Measurements from ENCODE around the gene NLK. TPM values are rescaled to one million over a fixed set of nuclear protein-coding genes. Genes with fewer than 3 reads are reported as not detected.
A peak's percentile ranks its signal among the peaks of the same experiment; 100 is the strongest.

The NLK gene
- polyA plus RNA-seq, 1 donor from 2014 or later = 3.4 TPM

- H3K27me3 Mint-ChIP-seq = no peaks in the 10 kb centered on the region
- H3K27ac Mint-ChIP-seq = no peak overlapping the region
These were observed 82.5 kb downstream of the NLK start for GRCh38 chr17:28124962-28125361.

GRCh38 chr17:28125526-28126378 is 83.3 kb downstream of the NLK start:
- Mint-ChIP-seq H3K36me3 (peaks cover 15% of the 10 kb centered on the region), H3K27ac (peak overlapping the region in 1 of 3 donors; percentile 71), H3K4me3 (no peak overlapping the region), H3K4me1 (peaks cover 0 to 1% (median 0%) of the 10 kb centered on the region in 3 donors), H3K9me3 (no peaks in the 10 kb centered on the region), H3K27me3 (no peaks in the 10 kb centered on the region)

More at GRCh38 chr17:28124962-28125361, 82.5 kb downstream of the NLK start:
- H3K4me1 Mint-ChIP-seq = peaks cover 0 to 1% (median 0%) of the 10 kb centered on the region in 3 donors
- H3K36me3 Mint-ChIP-seq = peaks cover 17% of the 10 kb centered on the region
- H3K4me3 Mint-ChIP-seq = no peak overlapping the region
- no peaks in the 10 kb centered on the region for H3K9me3 Mint-ChIP-seq

DNA sequence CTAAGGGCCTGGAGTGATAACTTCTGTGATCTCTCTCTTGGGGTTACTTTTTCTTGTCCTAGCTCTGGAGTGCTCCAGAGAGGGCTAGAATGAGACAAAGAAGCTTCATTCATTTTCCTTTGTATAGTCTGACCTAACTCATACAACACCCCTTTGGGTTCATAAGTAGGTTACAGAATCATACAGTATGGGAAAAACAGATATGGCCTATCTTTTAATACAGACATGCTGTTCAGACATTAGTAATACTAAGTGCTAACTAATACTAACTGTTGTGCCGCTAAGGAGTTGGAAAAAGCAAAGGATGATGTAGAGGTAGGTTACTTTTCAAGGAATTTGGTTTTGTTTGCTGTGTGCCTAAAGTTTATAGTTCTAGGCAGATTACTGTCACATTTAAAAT is 84.7 kb downstream of the NLK start:
- H3K27ac Mint-ChIP-seq = no peak overlapping the region
- peaks cover 14% of the 10 kb centered on the region for H3K36me3 Mint-ChIP-seq
- no peaks in the 10 kb centered on the region for H3K27me3 Mint-ChIP-seq
- H3K4me3 Mint-ChIP-seq = no peak overlapping the region
- H3K4me1 Mint-ChIP-seq = peaks cover 0 to 1% (median 1%) of the 10 kb centered on the region in 3 donors
- no peaks in the 10 kb centered on the region for H3K9me3 Mint-ChIP-seq

DNA sequence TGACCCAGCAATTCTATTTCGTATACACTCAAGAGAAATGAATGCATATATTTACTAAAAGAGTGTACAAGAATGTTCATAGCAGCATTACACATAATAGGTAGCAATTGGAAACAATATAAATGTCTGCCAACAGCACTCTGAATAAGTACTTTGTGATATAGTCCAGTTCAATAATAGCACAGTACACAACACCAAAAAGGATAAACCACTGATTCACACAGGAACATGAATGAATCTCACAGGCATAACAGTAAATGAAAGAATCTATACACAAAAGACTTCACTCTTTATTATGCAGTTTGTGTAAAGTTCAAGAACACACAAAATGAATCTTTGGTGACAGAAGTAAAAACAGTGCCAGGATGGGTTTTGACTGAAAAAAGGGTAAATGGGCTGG is 86.3 kb downstream of the NLK start:
- Mint-ChIP-seq H3K27ac (no peak overlapping the region), H3K9me3 (no peaks in the 10 kb centered on the region), H3K4me3 (no peak overlapping the region), H3K27me3 (no peaks in the 10 kb centered on the region), H3K36me3 (peaks cover 8% of the 10 kb centered on the region), H3K4me1 (peaks cover 0 to 1% (median 1%) of the 10 kb centered on the region in 3 donors)

DNA sequence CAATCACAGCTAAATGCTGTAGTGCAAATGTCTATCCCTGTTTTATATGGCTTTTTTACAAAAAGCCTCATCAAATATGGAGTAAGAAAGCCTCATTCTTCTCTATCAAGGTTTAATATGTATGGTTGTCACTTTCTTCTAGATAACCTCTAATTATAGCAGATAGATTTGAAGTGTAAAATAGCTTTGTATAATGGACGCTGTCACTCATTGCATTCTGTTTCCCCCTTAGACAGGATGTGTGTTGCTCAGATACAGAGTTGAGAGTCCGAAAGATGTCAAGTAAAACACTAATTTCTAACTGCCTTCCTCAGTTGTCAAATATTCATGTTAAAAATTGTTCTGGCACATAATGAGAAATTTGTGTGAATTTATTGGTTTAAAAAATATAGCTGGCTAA is 88.0 kb downstream of the NLK start:
- peaks cover 0 to 1% (median 1%) of the 10 kb centered on the region in 3 donors for H3K4me1 Mint-ChIP-seq
- no peak overlapping the region for H3K4me3 Mint-ChIP-seq
- H3K9me3 Mint-ChIP-seq = no peaks in the 10 kb centered on the region
- peaks cover 7% of the 10 kb centered on the region for H3K36me3 Mint-ChIP-seq
- H3K27me3 Mint-ChIP-seq = no peaks in the 10 kb centered on the region
- H3K27ac Mint-ChIP-seq = no peak overlapping the region

DNA sequence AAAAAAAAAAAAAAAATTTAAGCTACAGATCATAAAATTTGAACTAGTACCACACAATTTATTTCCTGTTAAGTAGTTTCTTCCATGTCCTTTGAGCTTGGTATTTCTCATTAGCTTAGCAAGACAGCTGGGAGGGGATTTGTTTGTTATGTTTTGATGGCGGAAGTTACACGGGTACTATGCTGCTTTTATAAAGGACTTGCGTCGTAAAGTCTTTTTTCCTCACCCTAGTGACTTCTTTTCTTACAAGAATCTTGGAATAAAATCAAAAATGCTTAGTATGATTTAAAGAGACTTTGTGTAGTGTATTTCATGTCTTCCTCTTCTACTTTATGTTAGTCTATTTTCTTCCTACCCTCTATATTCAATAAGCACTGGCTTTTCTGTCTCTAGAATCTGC is 89.1 kb downstream of the NLK start:
- H3K27ac Mint-ChIP-seq = peak overlapping the region in 1 of 3 donors; percentile 71
- H3K4me1 Mint-ChIP-seq = peaks cover 0 to 1% (median 0%) of the 10 kb centered on the region in 3 donors
- no peaks in the 10 kb centered on the region for H3K27me3 Mint-ChIP-seq

GRCh38 chr17:28133562-28133970 is 91.1 kb downstream of the NLK start:
- H3K27me3 Mint-ChIP-seq = no peaks in the 10 kb centered on the region
- no peak overlapping the region for H3K4me3 Mint-ChIP-seq
- no peak overlapping the region for H3K27ac Mint-ChIP-seq
- H3K4me1 Mint-ChIP-seq = peaks cover 0 to 1% (median 0%) of the 10 kb centered on the region in 3 donors
- H3K36me3 Mint-ChIP-seq = peaks cover 7% of the 10 kb centered on the region
- H3K9me3 Mint-ChIP-seq = no peaks in the 10 kb centered on the region

More for the DNA sequence above, 89.1 kb downstream of the NLK start:
- H3K9me3 Mint-ChIP-seq = no peaks in the 10 kb centered on the region
- H3K36me3 Mint-ChIP-seq = peaks cover 7% of the 10 kb centered on the region
- H3K4me3 Mint-ChIP-seq = no peak overlapping the region

DNA sequence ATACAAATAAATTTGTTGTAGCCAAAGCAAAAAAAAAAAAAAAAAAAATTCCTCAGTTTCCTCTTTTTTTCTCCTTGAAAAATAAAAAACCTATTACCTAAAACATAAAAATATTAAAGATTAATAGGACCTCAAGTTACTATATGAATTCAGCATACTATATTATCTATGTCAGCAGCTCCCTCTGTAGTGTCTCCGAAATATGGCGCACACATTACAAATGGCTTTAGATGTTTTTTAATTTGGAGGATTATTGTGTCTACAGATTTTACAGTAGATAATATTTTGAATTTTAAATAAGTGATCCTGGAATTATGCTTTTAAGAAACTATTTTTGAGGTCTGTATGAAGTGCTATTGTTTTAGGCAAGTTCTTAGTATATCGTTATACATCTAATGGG is 94.4 kb downstream of the NLK start:
- Mint-ChIP-seq H3K9me3 (no peaks in the 10 kb centered on the region), H3K4me1 (no peaks in the 10 kb centered on the region), H3K4me3 (no peak overlapping the region), H3K36me3 (peaks cover 7% of the 10 kb centered on the region), H3K27me3 (no peaks in the 10 kb centered on the region), H3K27ac (no peak overlapping the region)

DNA sequence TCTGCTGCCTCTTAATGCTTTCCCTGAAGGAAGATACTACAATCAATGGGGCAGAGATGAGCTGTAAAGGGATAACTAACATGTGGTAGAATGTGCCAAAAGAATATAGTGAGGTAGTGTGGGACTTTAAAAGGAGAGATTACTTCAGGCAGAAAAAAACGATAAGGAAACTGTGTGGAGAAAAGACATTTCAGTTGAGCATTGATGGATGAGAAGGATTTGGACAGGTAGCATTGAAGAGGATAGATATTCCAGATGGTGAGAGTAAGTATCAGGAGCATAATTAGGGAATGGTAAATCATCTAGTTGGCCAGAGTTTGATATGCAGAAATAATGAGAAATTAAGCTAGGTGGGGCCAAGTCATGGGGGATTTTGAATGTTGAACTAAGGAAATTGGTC is 97.3 kb downstream of the NLK start:
- H3K4me3 Mint-ChIP-seq = no peak overlapping the region
- peaks cover 5% of the 10 kb centered on the region for H3K36me3 Mint-ChIP-seq
- H3K4me1 Mint-ChIP-seq = no peaks in the 10 kb centered on the region
- no peaks in the 10 kb centered on the region for H3K27me3 Mint-ChIP-seq
- H3K9me3 Mint-ChIP-seq = no peaks in the 10 kb centered on the region
- no peak overlapping the region for H3K27ac Mint-ChIP-seq

- peaks cover 2% of the 10 kb centered on the region for H3K36me3 Mint-ChIP-seq
- H3K27ac Mint-ChIP-seq = no peak overlapping the region
- no peaks in the 10 kb centered on the region for H3K9me3 Mint-ChIP-seq
- no peaks in the 10 kb centered on the region for H3K4me1 Mint-ChIP-seq
- H3K27me3 Mint-ChIP-seq = no peaks in the 10 kb centered on the region
- H3K4me3 Mint-ChIP-seq = no peak overlapping the region
These were observed 98.8 kb downstream of the NLK start for GRCh38 chr17:28141313-28141712.

GRCh38 chr17:28141773-28142172 is 99.3 kb downstream of the NLK start:
- Mint-ChIP-seq H3K27ac (no peak overlapping the region), H3K4me1 (no peaks in the 10 kb centered on the region), H3K9me3 (no peaks in the 10 kb centered on the region), H3K36me3 (peaks cover 2% of the 10 kb centered on the region), H3K27me3 (no peaks in the 10 kb centered on the region), H3K4me3 (no peak overlapping the region)

DNA sequence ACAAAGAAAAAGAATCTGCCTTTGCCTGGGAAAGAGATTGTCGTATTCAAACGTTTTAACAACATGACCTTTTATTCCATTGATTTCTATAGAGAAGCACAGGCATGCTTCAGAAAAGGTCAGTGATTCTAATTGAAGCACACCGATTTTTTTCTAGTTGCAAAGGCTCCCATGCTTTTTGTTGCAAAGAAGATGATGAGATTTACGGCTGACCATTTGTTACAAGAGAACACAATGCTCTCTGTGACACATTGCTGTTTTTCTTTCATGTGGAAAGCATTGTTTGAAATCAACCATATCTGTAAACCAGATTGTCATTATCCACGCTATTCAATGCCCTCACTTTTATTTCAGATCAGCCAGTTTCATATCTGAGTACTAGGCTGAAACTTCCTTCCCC is 99.8 kb downstream of the NLK start:
- no peak overlapping the region for H3K27ac Mint-ChIP-seq
- H3K4me1 Mint-ChIP-seq = no peaks in the 10 kb centered on the region
- no peak overlapping the region for H3K4me3 Mint-ChIP-seq
- peaks cover 7% of the 10 kb centered on the region for H3K36me3 Mint-ChIP-seq
- no peaks in the 10 kb centered on the region for H3K27me3 Mint-ChIP-seq
- no peaks in the 10 kb centered on the region for H3K9me3 Mint-ChIP-seq

DNA sequence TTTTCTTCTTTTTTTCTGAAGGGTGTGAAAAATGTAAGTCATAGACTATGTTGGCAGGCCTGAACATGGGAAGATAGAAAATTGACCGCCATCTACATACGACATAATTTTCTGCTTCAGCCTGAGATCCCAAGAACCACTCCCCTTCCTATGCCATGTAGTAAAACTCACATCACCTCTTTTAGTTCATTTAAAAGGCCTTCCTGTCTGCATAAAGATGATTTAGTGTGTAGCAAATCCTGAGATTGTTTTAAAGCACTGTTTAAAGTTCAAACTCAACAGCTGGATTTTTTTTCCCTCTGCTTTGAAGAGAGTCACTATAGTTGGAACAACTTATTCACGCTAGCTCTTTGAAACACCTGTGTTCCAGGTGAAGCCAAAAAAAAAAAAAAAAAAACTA is 101.5 kb downstream of the NLK start:
- H3K27ac Mint-ChIP-seq = peak overlapping the region in 1 of 3 donors; percentile 3
- peaks cover 10% of the 10 kb centered on the region for H3K36me3 Mint-ChIP-seq
- no peaks in the 10 kb centered on the region for H3K9me3 Mint-ChIP-seq
- no peak overlapping the region for H3K4me3 Mint-ChIP-seq
- H3K27me3 Mint-ChIP-seq = no peaks in the 10 kb centered on the region
- no peaks in the 10 kb centered on the region for H3K4me1 Mint-ChIP-seq

DNA sequence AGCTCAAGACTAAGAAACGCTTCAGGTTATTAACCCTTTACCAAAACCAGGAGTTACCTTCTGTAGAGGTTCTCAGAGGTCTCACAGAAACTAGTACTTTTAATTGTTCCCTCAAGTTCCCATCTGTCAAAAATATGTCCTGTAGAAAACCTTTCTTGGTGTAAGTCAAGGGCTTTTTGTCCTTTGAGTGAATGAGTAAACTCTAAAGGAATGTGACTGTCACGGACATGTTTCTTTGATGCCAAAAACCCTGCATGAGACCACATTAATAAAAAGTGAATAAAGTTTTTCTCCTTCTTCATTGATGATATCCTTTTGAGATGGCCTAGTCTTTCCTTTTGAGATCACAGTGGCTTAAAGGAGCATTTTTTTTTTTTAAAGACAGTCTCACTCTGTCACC is 102.9 kb downstream of the NLK start:
- Mint-ChIP-seq H3K9me3 (no peaks in the 10 kb centered on the region), H3K27me3 (no peaks in the 10 kb centered on the region), H3K4me1 (no peaks in the 10 kb centered on the region), H3K36me3 (peaks cover 10% of the 10 kb centered on the region), H3K27ac (no peak overlapping the region), H3K4me3 (no peak overlapping the region)

DNA sequence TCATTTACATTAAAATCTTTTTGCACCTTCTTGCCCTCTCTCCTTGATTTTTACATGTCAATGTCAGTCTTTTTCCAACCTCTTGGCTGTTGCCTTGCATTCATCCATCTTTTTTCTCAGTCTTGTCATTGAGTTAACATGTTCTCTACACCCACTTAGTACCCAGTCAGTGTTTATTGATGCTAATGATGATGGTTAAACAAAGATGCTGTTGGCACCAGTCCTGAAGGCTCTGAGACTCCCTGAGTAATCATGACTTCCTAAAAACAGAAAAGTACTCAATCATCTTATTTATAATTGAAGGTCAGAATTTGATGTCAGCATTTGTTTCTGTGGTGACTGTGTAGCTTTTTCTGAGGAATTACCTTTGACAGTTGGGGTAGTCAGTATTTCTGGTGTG is 104.5 kb downstream of the NLK start:
- no peaks in the 10 kb centered on the region for H3K4me1 Mint-ChIP-seq
- H3K36me3 Mint-ChIP-seq = peaks cover 10% of the 10 kb centered on the region
- H3K27me3 Mint-ChIP-seq = no peaks in the 10 kb centered on the region
- no peaks in the 10 kb centered on the region for H3K9me3 Mint-ChIP-seq
- no peak overlapping the region for H3K4me3 Mint-ChIP-seq
- no peak overlapping the region for H3K27ac Mint-ChIP-seq

DNA sequence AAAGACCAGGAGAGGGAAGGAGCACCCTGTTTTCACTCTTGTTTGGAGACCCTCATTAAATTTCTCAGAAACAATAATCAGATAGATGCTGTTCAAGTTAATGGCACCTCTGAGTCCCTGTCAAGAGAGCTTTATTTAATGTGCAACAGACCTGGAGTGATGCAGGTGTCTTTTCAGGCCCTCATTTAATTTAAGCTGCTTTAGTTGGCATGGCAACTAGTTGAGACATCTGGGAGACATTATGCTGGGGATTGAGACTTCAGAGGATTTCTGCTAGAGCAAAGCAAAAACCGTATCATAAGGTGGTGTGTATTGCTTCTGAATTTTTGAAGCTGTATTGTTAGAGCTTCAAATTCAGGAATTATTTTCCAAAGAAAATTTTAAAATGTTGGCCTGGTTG is 108.5 kb downstream of the NLK start:
- Mint-ChIP-seq H3K4me1 (no peaks in the 10 kb centered on the region), H3K36me3 (peaks cover 15% of the 10 kb centered on the region), H3K9me3 (no peaks in the 10 kb centered on the region), H3K27ac (no peak overlapping the region), H3K4me3 (no peak overlapping the region), H3K27me3 (no peaks in the 10 kb centered on the region)

Measured in IgD-negative memory B cell (primary cell).